NCI-H146 treated with DMSO at 0.1 percent for 48 hours (cell line): Measurements from ENCODE around the gene MRPL52.
"Not testable (repeated sequence)": the region's sequence is repeated elsewhere in the genome, so short reads cannot be mapped to it uniquely, and the experiment has no call there.

ENCODE experiments used
- DNase-seq: peaks from one replicate; lab custom pipeline; 2025; ENCODE audit not compliant: unreplicated experiment; lab: John Stamatoyannopoulos, UW

Gene MRPL52

GRCh38 chr14:22808388-22809209 lies 21.1 kb upstream of the MRPL52 start:
- DNase-seq = no peak

- no peak for DNase-seq
Observed at GRCh38 chr14:22811722-22812121, 18.0 kb upstream of the MRPL52 start.

GRCh38 chr14:22812744-22813143 lies 16.9 kb upstream of the MRPL52 start:
- no peak for DNase-seq

GRCh38 chr14:22813145-22813544 lies 16.5 kb upstream of the MRPL52 start:
- DNase-seq = no peak

GRCh38 chr14:22814373-22814772 lies 15.3 kb upstream of the MRPL52 start:
- DNase-seq = no peak

- no peak for DNase-seq
Observed at GRCh38 chr14:22814941-22815713, 14.6 kb upstream of the MRPL52 start, which contains the start of gene SLC7A7. Gene SLC7A7 (minus strand): TSS chr14:22815435. CDS start chr14:22813398, 2,037 bp downstream.

- DNase-seq = peak; percentile 24
Observed at GRCh38 chr14:22819151-22819988, 10.3 kb upstream of the MRPL52 start.

- DNase-seq = peak; percentile 24
Observed at GRCh38 chr14:22820731-22821130, 9.0 kb upstream of the MRPL52 start.

GRCh38 chr14:22821193-22822015 lies 8.3 kb upstream of the MRPL52 start:
- peak; percentile 46 for DNase-seq

- DNase-seq = no peak
Observed at GRCh38 chr14:22822016-22822570, 7.6 kb upstream of the MRPL52 start.

GRCh38 chr14:22822571-22823098 lies 7.1 kb upstream of the MRPL52 start:
- no peak for DNase-seq

- no peak for DNase-seq
Observed at GRCh38 chr14:22824711-22825359, 4.9 kb upstream of the MRPL52 start.

- not testable (repeated sequence) for DNase-seq
Observed at GRCh38 chr14:22829076-22829660, 519 bp upstream of the MRPL52 start.

GRCh38 chr14:22830443-22831010 lies 840 bp downstream of the MRPL52 start:
- no peak for DNase-seq

GRCh38 chr14:22835505-22835904 lies 5.8 kb downstream of the MRPL52 start:
- DNase-seq = no peak

GRCh38 chr14:22836301-22837113 lies 6.8 kb downstream of the MRPL52 start, which contains the start of gene MMP14:
Gene MMP14 (plus strand): TSS chr14:22836585. CDS start chr14:22836818, 233 bp downstream.
- DNase-seq = no peak

- no peak for DNase-seq
Observed at GRCh38 chr14:22837114-22837749, 7.5 kb downstream of the MRPL52 start.
